GM12865 (cell line): ENCODE results near the gene SMG6.

Experiments used
- DNase-seq: peaks from one replicate; pipeline ENCODE4 v3.0.0; 2010; ENCODE audit warnings: low read depth
- H3K4me3 ChIP-seq: 2 replicates; pipeline ENCODE4 v1.5.1; 2011; ENCODE audit warnings: mild to moderate bottlenecking, low read depth, low read length, control low read depth
- TF ChIP-seq, protein P1 (sequence below): IDR thresholded peaks from 2 replicates; pipeline ENCODE4 v1.5.1; 2011; ENCODE audit warnings: low read length, control low read depth, low read depth, inconsistent platforms; ENCODE audit not compliant: insufficient read depth; ENCODE audit errors: missing control alignments

The SMG6 gene

GRCh38 chr17:2338315-2338657 is 34.7 kb upstream of the SMG6 start:
- H3K4me3 ChIP-seq, result peak overlapping the region; percentile 89
- no peak for DNase-seq
- TF ChIP-seq, protein P1, sequence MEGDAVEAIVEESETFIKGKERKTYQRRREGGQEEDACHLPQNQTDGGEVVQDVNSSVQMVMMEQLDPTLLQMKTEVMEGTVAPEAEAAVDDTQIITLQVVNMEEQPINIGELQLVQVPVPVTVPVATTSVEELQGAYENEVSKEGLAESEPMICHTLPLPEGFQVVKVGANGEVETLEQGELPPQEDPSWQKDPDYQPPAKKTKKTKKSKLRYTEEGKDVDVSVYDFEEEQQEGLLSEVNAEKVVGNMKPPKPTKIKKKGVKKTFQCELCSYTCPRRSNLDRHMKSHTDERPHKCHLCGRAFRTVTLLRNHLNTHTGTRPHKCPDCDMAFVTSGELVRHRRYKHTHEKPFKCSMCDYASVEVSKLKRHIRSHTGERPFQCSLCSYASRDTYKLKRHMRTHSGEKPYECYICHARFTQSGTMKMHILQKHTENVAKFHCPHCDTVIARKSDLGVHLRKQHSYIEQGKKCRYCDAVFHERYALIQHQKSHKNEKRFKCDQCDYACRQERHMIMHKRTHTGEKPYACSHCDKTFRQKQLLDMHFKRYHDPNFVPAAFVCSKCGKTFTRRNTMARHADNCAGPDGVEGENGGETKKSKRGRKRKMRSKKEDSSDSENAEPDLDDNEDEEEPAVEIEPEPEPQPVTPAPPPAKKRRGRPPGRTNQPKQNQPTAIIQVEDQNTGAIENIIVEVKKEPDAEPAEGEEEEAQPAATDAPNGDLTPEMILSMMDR, result no peak

DNA sequence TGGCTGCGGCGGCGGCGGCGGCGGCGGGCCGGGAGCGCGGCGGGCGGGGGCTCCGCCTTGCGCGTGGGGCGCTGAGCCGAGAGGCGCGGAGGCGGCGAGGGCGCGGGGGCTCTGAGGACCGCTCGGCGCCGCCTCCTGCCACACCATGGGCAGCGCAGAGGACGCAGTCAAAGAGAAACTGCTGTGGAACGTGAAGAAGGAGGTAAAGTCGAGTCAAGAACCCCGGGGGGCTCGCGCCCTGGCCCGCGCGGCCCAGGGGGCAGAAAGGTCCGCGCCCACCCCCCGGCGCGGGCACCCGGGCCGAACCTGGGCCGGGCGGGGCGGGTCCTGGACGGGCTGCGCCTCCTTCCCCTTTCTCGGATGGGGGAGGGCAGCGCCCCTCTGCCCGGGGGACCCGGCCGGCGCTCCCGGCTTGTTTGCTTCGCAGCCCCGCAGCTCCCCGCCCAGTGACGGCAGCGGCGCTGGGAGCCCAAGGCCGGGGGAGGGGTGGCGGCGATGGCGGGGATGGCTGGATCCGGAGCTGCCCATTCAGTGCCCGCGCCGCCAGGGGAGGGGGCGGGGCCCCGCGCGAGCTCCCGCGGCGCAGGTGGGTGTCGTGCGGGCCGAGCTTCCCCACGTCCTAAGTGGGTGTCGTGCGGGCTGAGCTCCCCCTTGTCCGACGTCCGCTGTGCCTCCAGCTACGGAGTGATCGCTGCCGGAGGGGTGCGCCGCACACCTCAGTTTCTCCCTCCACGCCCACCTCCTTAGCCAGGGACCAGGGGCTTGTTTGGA is 34.1 kb upstream of the SMG6 start:
- peak; percentile 54 for DNase-seq
- TF ChIP-seq, protein P1, result no peak
- peak overlapping the region; percentile 89 for H3K4me3 ChIP-seq

DNA sequence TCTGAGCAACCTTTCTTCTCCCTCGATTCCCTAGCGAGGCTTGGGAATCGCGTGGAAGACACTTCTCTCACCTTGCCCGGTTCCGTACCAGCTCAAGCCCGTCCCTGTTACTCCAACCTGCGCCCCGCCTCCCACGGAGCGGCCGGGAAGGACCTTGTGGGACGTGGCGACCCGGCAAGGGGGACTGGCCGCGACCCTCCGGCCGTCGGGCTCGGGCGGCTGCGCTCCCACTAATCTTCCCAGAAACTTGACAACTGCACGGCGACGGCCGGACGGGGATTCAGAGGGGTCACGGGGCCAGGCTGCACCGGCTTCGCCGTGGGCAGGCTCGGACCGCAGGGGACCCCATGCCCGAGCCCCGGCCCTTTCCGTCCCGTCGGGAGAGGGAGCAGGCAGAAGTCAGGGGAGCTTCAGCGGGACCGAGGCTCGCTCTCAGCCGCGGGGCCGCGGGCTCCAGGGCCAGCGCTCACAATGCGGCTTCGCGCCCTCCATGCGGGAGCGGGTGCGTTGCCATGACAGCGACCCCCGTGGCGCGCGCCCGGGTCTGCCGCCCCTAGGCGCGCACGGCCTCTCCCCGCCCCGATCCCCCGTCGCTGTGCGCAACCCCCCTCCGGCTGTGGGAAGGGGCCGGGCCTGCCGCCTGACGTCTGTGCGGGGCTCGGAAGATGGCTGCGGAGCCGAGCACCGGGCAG is 33.4 kb upstream of the SMG6 start, which contains the start of gene SGSM2:
Gene SGSM2, plus strand, starts transcription at position 650 of the 692 bp plus-strand sequence. CDS start 188 bp downstream, outside the sequence.
- DNase-seq, result peak; percentile 75
- TF ChIP-seq, protein P1, result no peak

GRCh38 chr17:2336215-2336851 is 32.7 kb upstream of the SMG6 start, which contains the start of gene TSR1:
Gene TSR1 (minus strand): TSS chr17:2336457. CDS start chr17:2336427, 30 bp downstream.
- peak; percentile 93 for DNase-seq
- H3K4me3 ChIP-seq, result peak within 1 kb of the TSS; percentile 89
- TF ChIP-seq, protein P1, result no peak

More for the DNA sequence above, 33.4 kb upstream of the SMG6 start, which contains the start of gene SGSM2:
- H3K4me3 ChIP-seq, result peak within 1 kb of the TSS; percentile 89

DNA sequence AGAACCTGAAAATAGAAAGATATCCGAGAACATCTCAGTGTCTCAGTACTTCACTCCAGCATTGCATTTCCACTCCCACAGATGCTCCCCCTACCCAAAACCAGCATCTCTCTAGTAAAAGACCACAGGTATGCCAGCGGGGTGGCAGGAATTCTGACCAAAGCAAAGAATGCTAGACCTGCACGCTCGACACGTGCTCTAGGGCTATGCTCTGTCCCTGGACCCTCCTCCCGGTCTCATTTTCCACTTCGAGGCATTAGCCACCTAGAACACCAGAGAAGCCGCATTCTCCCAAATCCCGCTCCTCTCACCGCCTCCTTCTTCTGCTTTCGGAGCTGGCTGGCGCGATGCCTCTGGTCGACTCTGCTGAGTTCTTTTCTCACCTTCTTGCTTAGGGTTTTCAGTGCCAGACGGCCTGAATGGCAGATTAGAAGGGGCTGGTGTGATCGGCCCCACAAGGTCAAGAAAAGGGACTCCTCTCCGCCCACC is 32.2 kb upstream of the SMG6 start:
- DNase-seq, result no peak
- TF ChIP-seq, protein P1, result no peak
- H3K4me3 ChIP-seq, result peak overlapping the region; percentile 89

GRCh38 chr17:2331303-2331702 is 27.7 kb upstream of the SMG6 start:
- TF ChIP-seq, protein P1, result no peak
- no peak for DNase-seq
- no peak overlapping the region for H3K4me3 ChIP-seq
